CD4-positive, alpha-beta T cell treated with Interleukin-12 subunit alpha and Interleukin-12 subunit beta, for 1 hour (primary cell): Measurements from ENCODE around the gene CLCN2.
A peak's percentile ranks its signal among the peaks of the same experiment; 100 is the strongest.

Experiments
- DNase-seq: peaks from one replicate; pipeline ENCODE4 v3.0.0-alpha.2; 2020

The CLCN2 gene

GRCh38 chr3:184361532-184361931, at the start of gene CLCN2, which contains the start of gene POLR2H:
Gene CLCN2 (minus strand): TSS chr3:184361605. CDS start chr3:184361479, 126 bp downstream.
Gene POLR2H (plus strand): TSS chr3:184361710. CDS start chr3:184363493, 1,783 bp downstream.
- DNase-seq: peak; percentile 37

- no peak for DNase-seq
Observed at GRCh38 chr3:184409946-184410500, 48.6 kb upstream of the CLCN2 start.

- no peak for DNase-seq
Observed at GRCh38 chr3:184409331-184409926, 48.0 kb upstream of the CLCN2 start.

GRCh38 chr3:184405075-184406030, 43.9 kb upstream of the CLCN2 start:
- no peak for DNase-seq

GRCh38 chr3:184399410-184399809, 38.0 kb upstream of the CLCN2 start:
- DNase-seq: no peak

- DNase-seq: no peak
Observed at GRCh38 chr3:184395320-184395660, 33.9 kb upstream of the CLCN2 start.

- DNase-seq: no peak
Observed at GRCh38 chr3:184391266-184391665, 29.9 kb upstream of the CLCN2 start.

GRCh38 chr3:184389935-184390528, 28.6 kb upstream of the CLCN2 start:
- DNase-seq: no peak

GRCh38 chr3:184389384-184389783, 28.0 kb upstream of the CLCN2 start:
- no peak for DNase-seq

- no peak for DNase-seq
Observed at GRCh38 chr3:184388936-184389230, 27.5 kb upstream of the CLCN2 start.

GRCh38 chr3:184388164-184388935, 26.9 kb upstream of the CLCN2 start:
- no peak for DNase-seq

GRCh38 chr3:184387174-184387714, 25.8 kb upstream of the CLCN2 start:
- DNase-seq: no peak

- DNase-seq: no peak
Observed at GRCh38 chr3:184386047-184386806, 24.8 kb upstream of the CLCN2 start.

GRCh38 chr3:184384856-184385422, 23.5 kb upstream of the CLCN2 start:
- no peak for DNase-seq

- no peak for DNase-seq
Observed at GRCh38 chr3:184384342-184384741, 22.9 kb upstream of the CLCN2 start.

GRCh38 chr3:184383033-184383740, 21.8 kb upstream of the CLCN2 start:
- DNase-seq: no peak

- no peak for DNase-seq
Observed at GRCh38 chr3:184382326-184383032, 21.1 kb upstream of the CLCN2 start.

GRCh38 chr3:184381261-184382224, 20.1 kb upstream of the CLCN2 start:
- DNase-seq: no peak
